Activated T-helper 1 cell treated with anti-CD3 and anti-CD28 coated beads, Interleukin-2, amount 50 U/mL, for 16 hours (primary cell): ENCODE data around the gene POU3F1.

Experiments
- DNase-seq, 2 donors: peaks; one replicate each; pipeline ENCODE4 v3.0.0-alpha.2; 2020; ENCODE audit warnings: low read depth in 1 of 2, low spot score in 1 of 2

POU3F1 gene

GRCh38 chr1:38046333-38046883 is at the start of gene POU3F1:
POU3F1 (minus strand) TSS chr1:38046793; CDS start chr1:38046743, 50 bp downstream.
- DNase-seq, result no peak

- no peak for DNase-seq
These were observed 48.9 kb upstream of the POU3F1 start for GRCh38 chr1:38095454-38095931.

- no peak for DNase-seq
These were observed 48.2 kb upstream of the POU3F1 start for GRCh38 chr1:38094711-38095290.

GRCh38 chr1:38093569-38094520 is 47.3 kb upstream of the POU3F1 start:
- no peak for DNase-seq

- no peak for DNase-seq
These were observed 45.7 kb upstream of the POU3F1 start for GRCh38 chr1:38092256-38092655.

GRCh38 chr1:38090796-38091195 is 44.2 kb upstream of the POU3F1 start:
- no peak for DNase-seq

- DNase-seq, result no peak
These were observed 43.2 kb upstream of the POU3F1 start for GRCh38 chr1:38089712-38090360.

- DNase-seq, result no peak
These were observed 42.2 kb upstream of the POU3F1 start for GRCh38 chr1:38088791-38089190.

GRCh38 chr1:38088366-38088765 is 41.8 kb upstream of the POU3F1 start:
- no peak for DNase-seq

- DNase-seq, result no peak
These were observed 41.1 kb upstream of the POU3F1 start for GRCh38 chr1:38087676-38088075.

- no peak for DNase-seq
These were observed 39.2 kb upstream of the POU3F1 start for GRCh38 chr1:38085666-38086330.

- no peak for DNase-seq
These were observed 38.1 kb upstream of the POU3F1 start for GRCh38 chr1:38084700-38085099.

- no peak for DNase-seq
These were observed 37.5 kb upstream of the POU3F1 start for GRCh38 chr1:38084113-38084512.

- DNase-seq, result no peak
These were observed 36.9 kb upstream of the POU3F1 start for GRCh38 chr1:38083541-38083940.

- no peak for DNase-seq
These were observed 36.2 kb upstream of the POU3F1 start for GRCh38 chr1:38082769-38083263.

- no peak for DNase-seq
These were observed 32.4 kb upstream of the POU3F1 start for GRCh38 chr1:38079019-38079418.

GRCh38 chr1:38077523-38078147 is 31.0 kb upstream of the POU3F1 start:
- DNase-seq, result no peak

GRCh38 chr1:38076455-38076854 is 29.9 kb upstream of the POU3F1 start:
- no peak for DNase-seq

GRCh38 chr1:38076038-38076437 is 29.4 kb upstream of the POU3F1 start:
- no peak for DNase-seq

- DNase-seq, result no peak
These were observed 28.6 kb upstream of the POU3F1 start for GRCh38 chr1:38075191-38075590.
